Measurements from ENCODE around the gene USP24.

Gene USP24

GRCh38 chr1:55064071-55064581, 151.0 kb downstream of the USP24 start:
- DNase-seq = no peak

GRCh38 chr1:55063577-55063942, 151.6 kb downstream of the USP24 start:
- DNase-seq = no peak

- DNase-seq = no peak
Observed at GRCh38 chr1:55062801-55063576, 152.2 kb downstream of the USP24 start.

DNA sequence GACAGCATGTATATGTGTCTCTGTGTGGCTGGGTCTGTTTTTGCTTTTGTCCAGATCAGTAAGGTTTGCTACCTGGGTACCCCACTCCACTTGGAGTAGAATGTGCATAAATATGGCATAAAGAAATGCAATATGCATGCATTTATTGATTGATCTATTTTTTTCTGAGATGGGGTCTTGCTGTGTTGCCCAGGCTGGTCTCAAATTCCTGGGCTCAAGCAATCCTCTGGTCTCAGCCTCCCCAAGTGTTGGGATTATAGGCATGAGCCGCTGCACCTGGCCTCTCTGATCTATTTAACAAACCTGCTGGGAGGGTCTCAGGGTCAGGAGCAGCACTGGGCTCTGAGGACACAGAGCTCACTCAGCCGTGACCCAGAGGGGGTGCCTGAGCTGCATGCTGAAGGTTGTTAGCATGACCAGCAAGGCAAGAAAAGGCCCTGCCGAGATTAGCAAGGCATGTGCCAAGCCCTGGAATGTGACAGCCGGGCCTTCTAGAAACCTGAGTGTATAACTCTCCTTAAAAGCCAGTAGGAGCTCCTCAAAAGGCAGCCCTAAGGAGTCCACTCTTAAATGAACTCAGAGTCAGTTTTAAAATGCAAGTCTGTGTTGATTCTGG, 153.3 kb downstream of the USP24 start:
- no peak for DNase-seq

GRCh38 chr1:55061000-55061705, 154.0 kb downstream of the USP24 start:
- DNase-seq = no peak

DNA sequence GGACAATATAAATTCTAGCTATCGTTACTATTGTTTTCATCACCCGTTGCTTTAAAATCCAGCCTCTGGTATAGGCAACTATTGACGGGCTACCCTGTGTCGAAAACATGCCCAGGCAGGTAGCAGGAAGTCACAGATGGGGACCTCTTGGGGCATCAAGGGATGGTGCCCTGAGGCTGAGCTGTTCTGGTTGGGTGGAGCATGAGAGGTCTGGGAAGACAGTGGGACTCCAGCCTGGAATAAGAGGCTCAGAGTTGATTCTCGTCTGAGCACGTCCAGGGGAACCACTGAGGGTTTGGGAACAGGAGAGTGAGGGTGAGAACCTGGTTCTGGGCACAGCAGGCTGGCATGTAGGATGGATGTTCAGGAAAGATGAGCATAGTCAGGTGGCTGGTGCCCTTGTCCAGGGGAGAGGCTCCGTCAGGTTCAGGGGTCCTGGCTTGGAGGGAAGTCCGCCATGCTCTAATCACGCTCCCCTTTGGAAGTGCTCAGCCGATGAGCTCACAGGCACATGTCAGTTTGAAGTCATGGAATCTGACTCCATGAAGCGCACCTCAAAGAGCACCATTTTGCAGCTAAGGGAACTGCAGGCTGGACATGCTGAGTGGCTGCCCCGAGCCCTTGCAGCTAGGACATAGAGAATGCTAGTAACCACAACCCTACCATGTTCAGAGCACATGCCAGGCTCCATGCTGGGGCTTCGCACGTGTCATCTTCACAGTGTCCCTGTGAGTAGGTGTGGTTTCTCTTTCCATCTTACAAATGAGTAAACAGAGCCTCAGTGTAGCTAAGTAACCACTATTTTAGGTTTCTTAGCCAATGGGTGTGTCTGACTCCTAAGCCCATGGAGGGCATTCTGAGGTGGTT, 154.8 kb downstream of the USP24 start:
- DNase-seq = no peak

GRCh38 chr1:55059302-55060132, 155.6 kb downstream of the USP24 start:
- no peak for DNase-seq

DNA sequence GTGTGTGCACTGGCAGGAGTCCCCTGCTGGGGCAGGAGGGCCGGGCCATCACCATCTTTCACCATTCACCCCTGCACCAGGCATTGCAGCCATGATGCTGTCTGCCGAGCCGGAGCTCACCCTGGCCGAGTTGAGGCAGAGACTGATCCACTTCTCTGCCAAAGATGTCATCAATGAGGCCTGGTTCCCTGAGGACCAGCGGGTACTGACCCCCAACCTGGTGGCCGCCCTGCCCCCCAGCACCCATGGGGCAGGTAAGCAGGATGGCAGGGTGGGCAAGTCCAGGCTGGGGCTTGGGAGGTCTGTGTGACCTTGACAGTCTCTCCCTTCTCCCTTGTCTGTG, 157.2 kb downstream of the USP24 start:
- no peak for DNase-seq

DNA sequence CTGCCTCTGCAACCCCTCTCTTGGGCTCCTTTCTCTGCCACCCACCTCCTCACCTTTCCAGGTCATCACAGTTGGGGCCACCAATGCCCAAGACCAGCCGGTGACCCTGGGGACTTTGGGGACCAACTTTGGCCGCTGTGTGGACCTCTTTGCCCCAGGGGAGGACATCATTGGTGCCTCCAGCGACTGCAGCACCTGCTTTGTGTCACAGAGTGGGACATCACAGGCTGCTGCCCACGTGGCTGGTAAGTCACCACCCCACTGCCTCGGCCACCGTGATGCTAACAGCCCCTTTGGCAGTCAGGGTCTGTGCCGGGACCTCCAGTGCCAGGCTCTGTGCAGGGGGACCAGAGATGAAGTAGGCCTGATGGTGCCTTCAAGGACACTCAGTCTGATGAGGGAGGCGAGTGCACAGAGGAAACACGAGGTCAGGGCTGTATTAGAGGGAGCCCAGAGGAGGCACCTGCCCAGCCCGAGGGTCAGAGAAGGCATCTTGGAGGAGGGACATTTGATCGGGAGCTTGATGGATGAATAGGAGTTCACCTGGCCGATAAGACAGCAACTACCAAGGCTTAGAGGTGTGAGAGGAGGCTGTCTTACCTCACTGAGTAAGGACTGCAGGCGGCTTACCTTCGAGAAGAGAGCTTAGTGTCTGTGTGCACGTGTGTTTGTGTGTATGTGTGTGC, 157.8 kb downstream of the USP24 start:
- DNase-seq = no peak

GRCh38 chr1:55056632-55056992, 158.6 kb downstream of the USP24 start:
- DNase-seq = no peak

DNA sequence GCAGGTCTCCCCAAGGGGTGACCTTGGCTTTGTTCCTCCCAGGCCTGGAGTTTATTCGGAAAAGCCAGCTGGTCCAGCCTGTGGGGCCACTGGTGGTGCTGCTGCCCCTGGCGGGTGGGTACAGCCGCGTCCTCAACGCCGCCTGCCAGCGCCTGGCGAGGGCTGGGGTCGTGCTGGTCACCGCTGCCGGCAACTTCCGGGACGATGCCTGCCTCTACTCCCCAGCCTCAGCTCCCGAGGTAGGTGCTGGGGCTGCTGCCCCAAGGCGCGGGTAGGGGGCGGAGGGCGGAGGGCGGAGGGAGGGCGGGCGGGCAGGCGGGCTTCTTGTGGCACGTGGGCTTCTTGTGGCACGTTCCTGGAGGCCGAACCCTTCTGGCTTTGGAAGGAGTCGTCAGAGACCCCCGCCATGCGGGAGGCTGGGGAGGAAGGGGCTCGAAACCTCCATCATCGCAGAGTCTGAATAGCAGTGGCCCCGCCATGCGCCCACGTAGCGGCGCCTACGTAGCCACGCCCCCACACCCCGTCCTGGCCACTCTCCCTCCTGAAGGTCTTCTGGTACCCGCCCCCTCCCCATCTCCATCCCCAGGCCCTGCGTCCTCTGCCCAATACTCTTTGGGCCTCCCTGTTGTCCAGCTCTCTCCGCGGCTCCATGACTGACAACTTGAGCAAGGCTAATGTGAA, 159.1 kb downstream of the USP24 start:
- no peak for DNase-seq

- no peak for DNase-seq
Observed at GRCh38 chr1:55055084-55055882, 159.9 kb downstream of the USP24 start.

DNA sequence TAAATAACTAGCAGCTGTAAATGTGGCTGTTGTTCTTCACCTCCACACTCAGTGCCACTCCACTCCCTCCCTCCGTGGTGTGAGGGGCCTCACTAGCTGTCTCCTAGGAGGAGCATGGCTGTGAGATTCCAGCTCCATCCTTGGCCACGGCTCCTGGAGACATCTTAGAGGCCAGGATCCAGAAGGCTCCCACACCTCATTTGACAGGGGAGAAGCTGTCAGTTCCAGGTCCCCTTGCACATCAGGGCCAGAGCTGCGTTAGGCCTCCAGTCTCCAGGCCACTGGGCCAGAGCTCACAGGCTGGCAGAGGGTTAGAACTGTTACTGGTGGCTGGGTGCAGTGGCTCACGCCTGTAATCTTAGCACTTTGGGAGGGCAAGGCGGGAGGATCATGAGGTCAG, 160.8 kb downstream of the USP24 start:
- DNase-seq = no peak

DNA sequence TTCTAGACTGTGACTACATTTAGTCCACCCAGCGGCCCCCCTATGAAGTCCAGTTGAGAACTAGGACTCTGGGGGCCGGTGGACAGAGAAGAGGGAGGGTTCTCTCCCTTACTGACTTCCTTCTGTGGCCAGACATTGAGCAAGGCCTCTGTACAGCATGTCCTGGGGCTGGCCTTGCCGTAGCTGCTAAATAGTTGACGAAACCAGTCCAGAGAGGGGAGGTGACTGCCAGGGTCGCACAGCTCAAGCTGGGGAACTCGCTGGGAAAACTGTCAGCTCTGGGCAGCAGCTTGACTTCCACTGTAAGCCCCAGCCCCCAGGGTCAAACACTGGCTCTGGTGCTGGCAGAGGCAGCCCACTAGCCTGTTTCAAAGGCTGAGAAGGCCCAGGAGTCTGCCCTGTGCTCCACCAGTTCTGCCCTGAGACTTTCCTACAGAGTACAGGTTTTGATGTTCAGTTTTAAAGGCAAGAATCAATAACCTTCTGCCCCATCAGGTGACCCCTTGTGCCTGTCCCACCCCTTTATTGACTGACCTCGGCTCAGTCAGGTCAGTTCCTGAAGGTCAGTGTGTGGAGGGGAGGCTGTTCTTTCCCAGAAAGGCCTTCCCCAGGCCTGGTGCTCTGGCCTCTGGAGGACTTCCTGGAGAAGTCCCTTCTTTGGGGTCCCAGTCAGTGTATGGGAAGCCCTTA, 161.8 kb downstream of the USP24 start:
- DNase-seq = no peak

DNA sequence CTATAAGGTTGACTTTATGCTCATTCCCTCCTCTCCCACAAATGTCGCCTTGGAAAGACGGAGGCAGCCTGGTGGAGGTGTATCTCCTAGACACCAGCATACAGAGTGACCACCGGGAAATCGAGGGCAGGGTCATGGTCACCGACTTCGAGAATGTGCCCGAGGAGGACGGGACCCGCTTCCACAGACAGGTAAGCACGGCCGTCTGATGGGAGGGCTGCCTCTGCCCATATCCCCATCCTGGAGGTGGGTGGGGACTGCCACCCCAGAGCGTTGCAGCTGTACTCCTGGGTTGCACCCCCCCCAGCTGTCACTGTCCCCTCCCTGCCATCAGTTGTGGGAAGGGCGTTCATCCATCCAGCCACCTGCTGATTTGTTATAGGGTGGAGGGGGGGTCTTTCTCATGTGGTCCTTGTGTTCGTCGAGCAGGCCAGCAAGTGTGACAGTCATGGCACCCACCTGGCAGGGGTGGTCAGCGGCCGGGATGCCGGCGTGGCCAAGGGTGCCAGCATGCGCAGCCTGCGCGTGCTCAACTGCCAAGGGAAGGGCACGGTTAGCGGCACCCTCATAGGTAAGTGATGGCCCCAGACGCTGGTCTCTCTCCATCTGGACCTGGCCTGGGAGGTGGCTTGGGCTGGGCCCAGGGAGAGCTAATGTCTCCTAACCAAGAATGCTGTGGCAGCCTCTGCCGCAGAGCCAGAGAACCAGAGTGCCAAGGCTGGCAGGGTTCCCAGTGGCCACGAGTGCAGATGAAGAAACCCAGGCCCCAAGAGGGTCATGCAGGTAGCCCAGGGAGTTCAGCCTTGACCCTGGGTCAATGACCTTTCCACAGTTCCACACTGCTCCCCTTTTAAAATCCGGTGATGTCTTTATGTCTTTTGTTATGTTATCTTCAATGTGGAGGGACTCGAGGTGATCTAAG, 162.7 kb downstream of the USP24 start:
- DNase-seq = no peak

DNA sequence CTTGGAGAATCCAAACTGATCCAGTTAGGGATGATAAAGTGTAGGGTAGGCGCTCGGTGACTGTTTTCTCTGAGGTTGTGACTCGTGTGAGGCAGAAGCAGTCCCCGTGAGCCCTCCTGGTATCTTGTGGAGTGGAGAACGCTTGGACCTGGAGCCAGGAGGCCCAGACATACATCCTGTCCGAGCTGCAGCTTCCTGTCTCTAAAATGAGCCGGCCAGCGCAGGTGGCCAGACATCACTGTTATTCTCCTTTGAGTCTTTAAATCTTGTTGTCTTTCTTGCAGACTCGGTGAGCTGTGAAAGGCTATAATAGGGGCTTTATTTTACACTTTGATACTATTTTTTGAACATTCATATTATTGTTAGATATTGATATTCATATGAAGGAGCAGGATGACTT, 163.5 kb downstream of the USP24 start:
- no peak for DNase-seq

GRCh38 chr1:55051169-55051568, 164.0 kb downstream of the USP24 start:
- no peak for DNase-seq

GRCh38 chr1:55050283-55050682, 164.9 kb downstream of the USP24 start:
- DNase-seq = no peak
